Endothelial cell of umbilical vein (primary cell): ENCODE results near the gene TSR1. TPM values are rescaled to one million over a fixed set of nuclear protein-coding genes. Genes with fewer than 3 reads are reported as not detected.
A peak's percentile ranks its signal among the peaks of the same experiment; 100 is the strongest.

Experiments used
- BruUV-seq: library from RNA; stranded (reverse); fragments of 400-500 nt; replicated peaks from 2 replicates; lab custom pipeline; 2021; lab: Mats Ljungman, UMichigan
- CTCF ChIA-PET: fragments of 300-600, 350-600 bp; sonication (Branson Sonifier 250); formaldehyde crosslinking; loops from one replicate; lab custom pipeline; 2021; ENCODE audit warnings: antibody characterized with exemption, inconsistent platforms; lab: Charles Lee
- POLR2A ChIA-PET: fragments of 300-600, 350-600 bp; sonication (Branson Sonifier 250); formaldehyde crosslinking; loops from one replicate; lab custom pipeline; 2021; ENCODE audit warnings: antibody characterized with exemption, inconsistent platforms; lab: Charles Lee
- DNase-seq: peaks from one replicate; pipeline ENCODE4 v3.0.0-alpha.2; 2011; ENCODE audit warnings: low read depth, low spot score
- FAIRE-seq: peaks from 2 replicates; lab custom pipeline; 2011; peaks lifted over from hg19 to GRCh38; lab: Jason Lieb, UNC
- H2AFZ ChIP-seq: 2 replicates; pipeline ENCODE4 v1.6.0; 2012; ENCODE audit warnings: low read depth, low read length, control low read depth, inconsistent platforms
- H3K27ac ChIP-seq: 2 replicates; pipeline ENCODE4 v1.5.1; 2011; ENCODE audit warnings: low read depth, mild to moderate bottlenecking, control low read depth, low read length, moderate library complexity; ENCODE audit not compliant: insufficient read depth
- H3K27me3 ChIP-seq, 2 experiments: 2 replicates each; pipeline versions ENCODE4 v1.6.0 to v1.6.1; 2011; ENCODE audit warnings: low read length in 2 of 2, mixed read lengths in 1 of 2; ENCODE audit not compliant: control insufficient read depth in 2 of 2, insufficient read depth in 2 of 2
- H3K36me3 ChIP-seq, 2 experiments: 2 replicates in 1 of 2; 3 replicates in 1 of 2; pipeline ENCODE4 v1.5.1; 2011; ENCODE audit warnings: low read length in 2 of 2, mild to moderate bottlenecking in 1 of 2, moderate library complexity in 1 of 2; ENCODE audit not compliant: control insufficient read depth in 2 of 2, insufficient read depth in 2 of 2; ENCODE audit errors: extremely low read depth in 1 of 2
- H3K4me1 ChIP-seq: 3 replicates; pipeline ENCODE4 v1.5.1; 2011; ENCODE audit warnings: mild to moderate bottlenecking, low read length; ENCODE audit not compliant: control insufficient read depth, insufficient read depth; ENCODE audit errors: extremely low read depth
- H3K4me2 ChIP-seq: 2 replicates; pipeline ENCODE4 v1.6.1; 2011; ENCODE audit warnings: low read length, control low read depth, mixed read lengths; ENCODE audit not compliant: insufficient read depth
- H3K4me3 ChIP-seq, 3 experiments: fragments of 200-600 bp in 1 of 3; sonication (generic), shearing (Covaris generic) in 1 of 3; replicated peaks in 1 of 3; 2 replicates each; pipeline ENCODE4 v1.5.1; 2011 to 2016; ENCODE audit warnings: control low read depth in 3 of 3, low read length in 3 of 3, mild to moderate bottlenecking in 2 of 3, inconsistent platforms in 1 of 3, low read depth in 1 of 3, moderate library complexity in 1 of 3; ENCODE audit not compliant: insufficient read depth in 1 of 3
- H3K79me2 ChIP-seq: 2 replicates; pipeline ENCODE4 v1.6.0; 2012; ENCODE audit warnings: low read length, inconsistent platforms; ENCODE audit not compliant: control insufficient read depth, insufficient read depth
- H3K9ac ChIP-seq: replicated peaks from 2 replicates; pipeline ENCODE3; 2011; ENCODE audit warnings: low read length, control low read depth; ENCODE audit not compliant: insufficient read depth; ENCODE audit errors: extremely low read depth
- H3K9me1 ChIP-seq: replicated peaks from 3 replicates; pipeline ENCODE4 v1.6.0; 2011; ENCODE audit warnings: mild to moderate bottlenecking, low read length; ENCODE audit not compliant: control insufficient read depth, insufficient read depth; ENCODE audit errors: extremely low read depth
- H3K9me3 ChIP-seq: replicated peaks from 2 replicates; pipeline ENCODE4 v1.5.1; 2012; ENCODE audit warnings: low read length, inconsistent platforms; ENCODE audit not compliant: control insufficient read depth, insufficient read depth
- H4K20me1 ChIP-seq: replicated peaks from 2 replicates; pipeline ENCODE3; 2011; ENCODE audit warnings: mild to moderate bottlenecking, low read length; ENCODE audit not compliant: control insufficient read depth, insufficient read depth; ENCODE audit errors: extremely low read depth
- EZH2 ChIP-seq: IDR thresholded peaks from 2 replicates; pipeline ENCODE4 v1.6.1; 2012; ENCODE audit warnings: borderline replicate concordance, low read depth, mild to moderate bottlenecking, moderate library complexity, low read length, inconsistent platforms; ENCODE audit not compliant: severe bottlenecking
- FOS ChIP-seq: IDR thresholded peaks from 2 replicates; pipeline ENCODE4 v1.6.1; 2011; ENCODE audit warnings: mild to moderate bottlenecking, low read length, moderate library complexity, borderline replicate concordance; ENCODE audit not compliant: insufficient read depth
- GATA2 ChIP-seq: IDR thresholded peaks from 2 replicates; pipeline ENCODE4 v1.7.0; 2011; ENCODE audit warnings: low read depth, mild to moderate bottlenecking, moderate library complexity, mixed read lengths, low read length; ENCODE audit not compliant: insufficient read length, insufficient read depth
- JUN ChIP-seq: IDR thresholded peaks from 2 replicates; pipeline ENCODE4 v1.6.1; 2011; ENCODE audit warnings: borderline replicate concordance, low read depth; ENCODE audit not compliant: insufficient read length, insufficient read depth
- MYC ChIP-seq: IDR thresholded peaks from one replicate; pipeline ENCODE4 v1.6.1; 2011; ENCODE audit warnings: mild to moderate bottlenecking, low read depth, low read length
- POLR2A ChIP-seq: IDR thresholded peaks from 2 replicates; pipeline ENCODE4 v1.6.1; 2012; ENCODE audit warnings: low read depth, mild to moderate bottlenecking, control low read depth, low read length
- POLR2AphosphoS5 ChIP-seq: IDR thresholded peaks from 2 replicates; pipeline ENCODE4 v1.6.1; 2012; ENCODE audit warnings: low read depth, mild to moderate bottlenecking, control low read depth, low read length, moderate library complexity; ENCODE audit not compliant: insufficient read depth
- dilution Hi-C: fragments of 300-500 bp; cut with MboI; formaldehyde crosslinking; loops from one replicate; pipeline ENCODE4 v1.15.0; 2019; ENCODE audit warnings: low sequenced_read_pairs; ENCODE audit not compliant: extremely low pct_ligation_motif_present
- intact Hi-C: fragments of 100-400 bp; cut with micrococcal nuclease; formaldehyde crosslinking; loops from one replicate; pipeline ENCODE4 v1.10.0; 2022
- polyA plus RNA-seq, 4 experiments: library from polyadenylated mRNA; depleted of rRNA in 3 of 4; stranded (reverse) in 3 of 4; unstranded in 1 of 4; fragments of >200 nt; gene quantifications; 2 replicates each; pipeline versions ENCODE4 v1.2.1 to v1.2.3, GENCODE V29; 2011 to 2012; ENCODE audit warnings: missing spikeins in 1 of 4
- total RNA-seq: library from RNA; stranded (reverse); gene quantifications from 2 replicates; pipeline ENCODE4 v1.2.3, GENCODE V29; 2021
- TF ChIP-seq, protein P1 (sequence below), 2 donors: IDR thresholded peaks; 1 replicate in 1 of 2; 2 replicates in 1 of 2; pipeline ENCODE4 v1.5.1; 2011; ENCODE audit warnings: low read length in 2 of 2, mild to moderate bottlenecking in 2 of 2, moderate library complexity in 2 of 2, control low read depth in 1 of 2, inconsistent platforms in 1 of 2, low read depth in 1 of 2; ENCODE audit not compliant: insufficient read depth in 1 of 2; ENCODE audit errors: extremely low read depth in 1 of 2
- TF ChIP-seq, protein P2 (sequence below): IDR thresholded peaks from 2 replicates; pipeline ENCODE4 v1.6.1; 2011; ENCODE audit not compliant: insufficient read depth, insufficient read length

Gene TSR1
- total and polyA plus RNA-seq, 2 donors (not counting 3 experiments of a cell fraction or from before 2014, with no cell fraction given) = 6.2 to 39.9 TPM

DNA sequence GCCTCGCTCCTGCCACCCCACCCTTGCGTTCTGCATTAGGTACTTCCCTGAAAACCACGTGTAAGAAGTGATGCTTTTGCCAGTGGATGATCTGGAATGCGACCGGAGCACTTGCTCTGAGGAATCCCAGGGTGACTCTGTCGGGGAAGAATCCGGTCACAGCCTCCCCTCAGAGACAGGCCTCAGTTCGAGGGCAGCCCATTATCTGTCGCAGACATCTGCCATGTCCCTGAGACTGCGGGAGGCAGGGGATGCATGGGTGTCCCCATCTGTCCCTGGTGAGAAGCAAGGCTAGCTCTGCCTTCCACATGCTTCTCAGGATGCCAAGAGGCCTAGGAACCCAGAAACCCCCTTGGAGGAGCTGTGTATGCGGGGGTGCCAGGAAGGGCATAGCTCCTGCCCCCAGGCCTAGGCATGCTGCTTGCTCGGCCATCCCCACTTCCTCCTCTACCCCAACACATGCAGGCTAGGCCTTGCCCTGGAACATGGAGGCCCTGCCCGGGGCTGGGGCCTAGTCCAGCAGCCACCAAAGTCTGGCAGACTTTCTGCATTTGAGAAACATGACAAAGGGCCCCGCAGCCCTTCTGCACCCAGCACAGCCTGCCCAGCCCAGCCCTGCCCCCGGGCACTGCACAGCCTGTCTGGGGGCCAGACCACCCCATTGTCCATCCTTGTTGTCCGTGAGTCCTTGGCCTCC, 44.1 kb upstream of the TSR1 start:
- Histone ChIP-seq H3K36me3 (peaks cover 0 to 25% of the 10 kb centered on the region in 2 experiments), H3K9me1 (no peaks in the 10 kb centered on the region), H4K20me1 (no peaks in the 10 kb centered on the region), H3K27ac (no peak overlapping the region), H3K4me3 (no peak overlapping the region), H3K79me2 (no peaks in the 10 kb centered on the region), H2AFZ (no peak overlapping the region), H3K9ac (no peak overlapping the region), H3K4me2 (no peak overlapping the region), H3K27me3 (no peaks in the 10 kb centered on the region), H3K4me1 (no peaks in the 10 kb centered on the region), H3K9me3 (no peaks in the 10 kb centered on the region)
- TSS peak; percentile 48 for BruUV-seq
- FAIRE-seq (no peak), DNase-seq (no peak)
- ChIA-PET POLR2A (no interaction called here), CTCF (interaction anchor here (2.4 to 15.2 kb wide), 2 partner anchors 24 to 35 kb away, joined by 36 to 909 read pairs; no protein-coding TSS in a partner anchor)
- no peak for TF ChIP-seq EZH2
- TF ChIP-seq MYC = no peak
- TF ChIP-seq POLR2A = no peak
- TF ChIP-seq GATA2 = no peak
- TF ChIP-seq FOS = no peak
- TF ChIP-seq, protein P1, sequence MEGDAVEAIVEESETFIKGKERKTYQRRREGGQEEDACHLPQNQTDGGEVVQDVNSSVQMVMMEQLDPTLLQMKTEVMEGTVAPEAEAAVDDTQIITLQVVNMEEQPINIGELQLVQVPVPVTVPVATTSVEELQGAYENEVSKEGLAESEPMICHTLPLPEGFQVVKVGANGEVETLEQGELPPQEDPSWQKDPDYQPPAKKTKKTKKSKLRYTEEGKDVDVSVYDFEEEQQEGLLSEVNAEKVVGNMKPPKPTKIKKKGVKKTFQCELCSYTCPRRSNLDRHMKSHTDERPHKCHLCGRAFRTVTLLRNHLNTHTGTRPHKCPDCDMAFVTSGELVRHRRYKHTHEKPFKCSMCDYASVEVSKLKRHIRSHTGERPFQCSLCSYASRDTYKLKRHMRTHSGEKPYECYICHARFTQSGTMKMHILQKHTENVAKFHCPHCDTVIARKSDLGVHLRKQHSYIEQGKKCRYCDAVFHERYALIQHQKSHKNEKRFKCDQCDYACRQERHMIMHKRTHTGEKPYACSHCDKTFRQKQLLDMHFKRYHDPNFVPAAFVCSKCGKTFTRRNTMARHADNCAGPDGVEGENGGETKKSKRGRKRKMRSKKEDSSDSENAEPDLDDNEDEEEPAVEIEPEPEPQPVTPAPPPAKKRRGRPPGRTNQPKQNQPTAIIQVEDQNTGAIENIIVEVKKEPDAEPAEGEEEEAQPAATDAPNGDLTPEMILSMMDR (IDR thresholded peaks at IDR 0.05; ENCODE audit: extremely low read depth in 1 of 2, insufficient read depth in 1 of 2, low read depth in 1 of 2, low read length in 2 of 2) = no peak
- TF ChIP-seq POLR2AphosphoS5 = no peak
- no peak for TF ChIP-seq JUN
- TF ChIP-seq, protein P2, sequence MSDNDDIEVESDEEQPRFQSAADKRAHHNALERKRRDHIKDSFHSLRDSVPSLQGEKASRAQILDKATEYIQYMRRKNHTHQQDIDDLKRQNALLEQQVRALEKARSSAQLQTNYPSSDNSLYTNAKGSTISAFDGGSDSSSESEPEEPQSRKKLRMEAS = no peak
- dilution Hi-C loops (no loop called here), intact Hi-C loops (no loop called here)
